Activated CD4-positive, alpha-beta T cell treated with anti-CD3 and anti-CD28 coated beads, Interleukin-2, amount 50 U/mL, for 16 hours (primary cell): ENCODE results near the gene INCA1.
A peak's percentile ranks its signal among the peaks of the same experiment; 100 is the strongest.

ENCODE experiments used
- DNase-seq: peaks from one replicate; pipeline ENCODE4 v3.0.0-alpha.2; 2020

INCA1 gene

GRCh38 chr17:4947411-4948165, 49.7 kb downstream of the INCA1 start:
- peak; percentile 83 for DNase-seq

GRCh38 chr17:4947010-4947410, 50.3 kb downstream of the INCA1 start:
- DNase-seq: no peak

- DNase-seq: peak; percentile 18
Observed at GRCh38 chr17:4946312-4946976, 50.9 kb downstream of the INCA1 start.

- DNase-seq: no peak
Observed at GRCh38 chr17:4945944-4946280, 51.4 kb downstream of the INCA1 start.

GRCh38 chr17:4945176-4945943, 52.0 kb downstream of the INCA1 start:
- DNase-seq: peak; percentile 93

- peak; percentile 43 for DNase-seq
Observed at GRCh38 chr17:4944554-4945175, 52.7 kb downstream of the INCA1 start.

- DNase-seq: peak; percentile 85
Observed at GRCh38 chr17:4944163-4944553, 53.2 kb downstream of the INCA1 start.

- DNase-seq: no peak
Observed at GRCh38 chr17:4942760-4943508, 54.4 kb downstream of the INCA1 start.

- DNase-seq: no peak
Observed at GRCh38 chr17:4941319-4941610, 56.1 kb downstream of the INCA1 start.

- DNase-seq: peak; percentile 62
Observed at GRCh38 chr17:4940555-4941318, 56.6 kb downstream of the INCA1 start.

GRCh38 chr17:4939796-4940554, 57.3 kb downstream of the INCA1 start, which contains the start of the genes RNF167 and SLC25A11:
RNF167 (plus strand) TSS chr17:4940268; CDS start chr17:4940910, 642 bp downstream.
SLC25A11 (minus strand) TSS chr17:4940046; CDS start chr17:4939910, 136 bp downstream.
- peak; percentile 99 for DNase-seq

- DNase-seq: no peak
Observed at GRCh38 chr17:4939546-4939795, 57.9 kb downstream of the INCA1 start.

- no peak for DNase-seq
Observed at GRCh38 chr17:4938688-4939545, 58.4 kb downstream of the INCA1 start.
